Measurements from ENCODE around the gene LZIC. TPM values are rescaled to one million over a fixed set of nuclear protein-coding genes. Genes with fewer than 3 reads are reported as not detected.

LZIC gene
- total and polyA plus RNA-seq, 2 of the 8 experiments (the other 6 are each of a cell fraction or from before 2014, with no cell fraction given) = 4.8 to 20.3 TPM

- H3K14ac ChIP-seq (ENCODE audit: insufficient read length) = no peak overlapping the region
- CTCF ChIA-PET (ENCODE audit: partially characterized antibody) = interaction anchor here (1.0 to 4.1 kb wide), 4 partner anchors 9 to 67 kb away, joined by 3 to 27 read pairs (median 5); no protein-coding TSS in a partner anchor
- H3K56ac ChIP-seq (replicated peaks; ENCODE audit: insufficient read length, low read depth, low read length) = no peak overlapping the region
- H3K23ac ChIP-seq (ENCODE audit: insufficient read length) = no peak overlapping the region
- no peak overlapping the region for H4K91ac ChIP-seq (replicated peaks; ENCODE audit: insufficient read length, low read length)
- no peaks in the 10 kb centered on the region; the same call in 1 of the 2 replicates for H3K79me1 ChIP-seq (ENCODE audit: low read depth, low read length)
- no peak overlapping the region for H3K18ac ChIP-seq (ENCODE audit: extremely low read depth, low read length)
- H3K23me2 ChIP-seq (ENCODE audit: low read depth, low read length) = no peaks in the 10 kb centered on the region
- no peak overlapping the region for H2BK20ac ChIP-seq (ENCODE audit: low read length)
- no peak overlapping the region for H2BK120ac ChIP-seq (replicated peaks; ENCODE audit: low read depth, low read length)
- no peaks in the 10 kb centered on the region for H3K9me3 ChIP-seq (ENCODE audit: insufficient read depth in 2 of 2, low read depth in 1 of 2, low read length in 1 of 2)
- POLR2A ChIA-PET (ENCODE audit: partially characterized antibody) = interaction anchor here (1.0 to 1.5 kb wide), 5 partner anchors 8 to 61 kb away, joined by 3 to 8 read pairs (median 3); partner anchors contain the start of genes LZIC and NMNAT1
- H3K27me3 ChIP-seq (replicated peaks in 1 of 4; ENCODE audit: control insufficient read depth in 3 of 4, extremely low read depth in 1 of 4, insufficient read depth in 3 of 4, low read length in 3 of 4) = no peaks in the 10 kb centered on the region
- no peak overlapping the region for H2AK5ac ChIP-seq (ENCODE audit: low read depth, low read length)
- no peak overlapping the region for H3K27ac ChIP-seq (ENCODE audit: low read depth, low read length)
- DNase-seq (ENCODE audit: low read depth in 1 of 2, low spot score in 2 of 2) = no peak
- H4K8ac ChIP-seq (ENCODE audit: extremely low read depth, insufficient read depth, low read length) = no peak overlapping the region
- peaks cover 0 to 2% of the 10 kb centered on the region in 2 experiments for H4K20me1 ChIP-seq (replicated peaks in 1 of 2; ENCODE audit: control insufficient read depth in 1 of 2, insufficient read depth in 2 of 2, low read length in 2 of 2)
- no peak overlapping the region; the same call in 1 of the 2 replicates for H2BK5ac ChIP-seq (ENCODE audit: low read depth, low read length)
- no peaks in the 10 kb centered on the region for H3K79me2 ChIP-seq (ENCODE audit: control insufficient read depth in 1 of 2, insufficient read depth in 2 of 2, low read length in 2 of 2)
- FAIRE-seq = no peak
- no peak overlapping the region for H3K4me2 ChIP-seq (ENCODE audit: insufficient read depth in 1 of 2, low read depth in 2 of 2, low read length in 2 of 2)
- no peak overlapping the region for H2AFZ ChIP-seq (ENCODE audit: low read length)
- H3K4me1 ChIP-seq (replicated peaks in 1 of 4; ENCODE audit: control insufficient read depth in 3 of 4, insufficient read depth in 4 of 4, low read length in 3 of 4) = peaks cover 0 to 7% (median 2%) of the 10 kb centered on the region in 4 experiments; a peak in 1 of 7 replicates
- H2BK12ac ChIP-seq (ENCODE audit: low read depth, low read length) = no peak overlapping the region
- H3K4me3 ChIP-seq (ENCODE audit: extremely low read depth in 1 of 4, insufficient read depth in 2 of 4, low read depth in 3 of 4, low read length in 4 of 4) = no peak overlapping the region
- no peak overlapping the region for H3K9ac ChIP-seq (replicated peaks in 1 of 4; ENCODE audit: extremely low read depth in 1 of 4, low read depth in 3 of 4, low read length in 3 of 4)
- WGBS, 2 experiments (ENCODE audit: extremely low coverage in 1 of 2, insufficient coverage in 1 of 2, insufficient read length in 1 of 2, insufficient replicate concordance in 2 of 2, low coverage in 1 of 2, low lambda C conversion rate in 2 of 2, missing lambda C conversion rate in 1 of 2) = 92% methylated on average over 12 of the region's 12 CpGs; no CpG with 5 or more reads in 1 of the 2 experiments
- no peak overlapping the region for H3K4ac ChIP-seq (replicated peaks; ENCODE audit: insufficient read length, low read depth, low read length)
- no peak overlapping the region for H4K5ac ChIP-seq (ENCODE audit: insufficient read length, low read depth, low read length)
- no peak overlapping the region for H2BK15ac ChIP-seq (ENCODE audit: low read length)
- H3K36me3 ChIP-seq (ENCODE audit: control insufficient read depth in 2 of 4, insufficient read depth in 4 of 4, low read length in 3 of 4) = no peaks in the 10 kb centered on the region
- no peak for TF ChIP-seq RXRA (IDR thresholded peaks at IDR 0.05; ENCODE audit: insufficient read depth, low read depth, low read length)
- TF ChIP-seq FOSL1 (IDR thresholded peaks at IDR 0.05; ENCODE audit: insufficient read depth, low read depth, low read length) = no peak
- no peak for TF ChIP-seq USF2 (IDR thresholded peaks at IDR 0.05; ENCODE audit: low read length)
- TF ChIP-seq KDM5A (IDR thresholded peaks at IDR 0.05; ENCODE audit: low read length) = no peak
- no peak for TF ChIP-seq TAF7 (optimal IDR thresholded peaks at IDR 0.05; ENCODE audit: borderline replicate concordance, low read depth, low read length)
- TF ChIP-seq BACH1 (IDR thresholded peaks at IDR 0.05; ENCODE audit: low read length) = no peak
- no peak for TF ChIP-seq CTBP2 (IDR thresholded peaks at IDR 0.05; ENCODE audit: borderline replicate concordance, insufficient read depth, insufficient read length, low read length)
- no peak for TF ChIP-seq GTF2F1 (IDR thresholded peaks at IDR 0.05; ENCODE audit: borderline replicate concordance, low read depth, low read length)
- no peak for TF ChIP-seq MAFK (IDR thresholded peaks at IDR 0.05; ENCODE audit: low read depth, low read length)
- no peak for TF ChIP-seq POLR2A (IDR thresholded peaks at IDR 0.05; ENCODE audit: control extremely low read depth in 1 of 2, low read depth in 2 of 2, low read length in 2 of 2)
- no peak for TF ChIP-seq CBX8 (IDR thresholded peaks at IDR 0.05; ENCODE audit: borderline replicate concordance, low read depth, low read length)
- TF ChIP-seq TEAD4 (IDR thresholded peaks at IDR 0.05; ENCODE audit: low read depth, low read length) = no peak
- TF ChIP-seq EGR1 (IDR thresholded peaks at IDR 0.05; ENCODE audit: borderline replicate concordance, low read depth, low read length) = no peak
- TF ChIP-seq PHF8 (conservative IDR thresholded peaks at IDR 0.05; ENCODE audit: low read depth, low read length) = no peak
These were observed 60.3 kb downstream of the LZIC start for GRCh38 chr1:9882945-9883303.
